SK-N-SH (cell line): ENCODE measurements around the gene TYW1B.
"Not testable (repeated sequence)": the region's sequence is repeated elsewhere in the genome, so short reads cannot be mapped to it uniquely, and the experiment has no call there.

ENCODE experiments used
- CTCF ChIP-seq: fragments of 200-600 bp; sonication (generic); IDR thresholded peaks from 2 replicates; pipeline ENCODE4 v1.6.1; 2017; ENCODE audit warnings: antibody characterized with exemption, mild to moderate bottlenecking, moderate library complexity
- EP300 ChIP-seq, 2 experiments: IDR thresholded peaks; 2 replicates each; pipeline versions ENCODE4 v1.4.0 to v1.6.1; 2012; ENCODE audit warnings: borderline replicate concordance in 1 of 2, low read depth in 1 of 2, low read length in 1 of 2
- GATA2 ChIP-seq: sonication (generic); formaldehyde crosslinking; IDR thresholded peaks from 2 replicates; pipeline ENCODE4 v1.5.0; 2020; ENCODE audit warnings: mild to moderate bottlenecking, missing genetic modification reagents
- MAX ChIP-seq: IDR thresholded peaks from 2 replicates; pipeline ENCODE4 v1.4.0; 2012; ENCODE audit warnings: low read depth
- MEF2A ChIP-seq: IDR thresholded peaks from 2 replicates; pipeline ENCODE4 v1.4.0; 2012; ENCODE audit warnings: low read depth, borderline replicate concordance
- PBX3 ChIP-seq: IDR thresholded peaks from 2 replicates; pipeline ENCODE4; 2012
- POLR2AphosphoS5 ChIP-seq: IDR thresholded peaks from 2 replicates; pipeline ENCODE4 v1.6.1; 2012; ENCODE audit warnings: low read depth, low read length
- SMC3 ChIP-seq: IDR thresholded peaks from 2 replicates; pipeline ENCODE4 v1.6.1; 2012; ENCODE audit warnings: low read depth, low read length, improper control_type of control experiment
- USF2 ChIP-seq: fragments of 150-350 bp; IDR thresholded peaks from 2 replicates; pipeline ENCODE4 v1.6.1; 2017; ENCODE audit warnings: antibody characterized with exemption, low read length, low read depth, borderline replicate concordance

- not testable (repeated sequence) for TF ChIP-seq MAX; SMC3; POLR2AphosphoS5; CTCF; MEF2A; USF2; PBX3; GATA2; EP300 (IDR thresholded peaks at IDR 0.05; ENCODE audit: borderline replicate concordance in 1 of 2, low read depth in 1 of 2, low read length in 1 of 2)
Measured at GRCh38 chr7:72689344-72689743, 138.7 kb downstream of the TYW1B start.
